ENCODE measurements around the gene C7orf25.

C7orf25 gene

DNA sequence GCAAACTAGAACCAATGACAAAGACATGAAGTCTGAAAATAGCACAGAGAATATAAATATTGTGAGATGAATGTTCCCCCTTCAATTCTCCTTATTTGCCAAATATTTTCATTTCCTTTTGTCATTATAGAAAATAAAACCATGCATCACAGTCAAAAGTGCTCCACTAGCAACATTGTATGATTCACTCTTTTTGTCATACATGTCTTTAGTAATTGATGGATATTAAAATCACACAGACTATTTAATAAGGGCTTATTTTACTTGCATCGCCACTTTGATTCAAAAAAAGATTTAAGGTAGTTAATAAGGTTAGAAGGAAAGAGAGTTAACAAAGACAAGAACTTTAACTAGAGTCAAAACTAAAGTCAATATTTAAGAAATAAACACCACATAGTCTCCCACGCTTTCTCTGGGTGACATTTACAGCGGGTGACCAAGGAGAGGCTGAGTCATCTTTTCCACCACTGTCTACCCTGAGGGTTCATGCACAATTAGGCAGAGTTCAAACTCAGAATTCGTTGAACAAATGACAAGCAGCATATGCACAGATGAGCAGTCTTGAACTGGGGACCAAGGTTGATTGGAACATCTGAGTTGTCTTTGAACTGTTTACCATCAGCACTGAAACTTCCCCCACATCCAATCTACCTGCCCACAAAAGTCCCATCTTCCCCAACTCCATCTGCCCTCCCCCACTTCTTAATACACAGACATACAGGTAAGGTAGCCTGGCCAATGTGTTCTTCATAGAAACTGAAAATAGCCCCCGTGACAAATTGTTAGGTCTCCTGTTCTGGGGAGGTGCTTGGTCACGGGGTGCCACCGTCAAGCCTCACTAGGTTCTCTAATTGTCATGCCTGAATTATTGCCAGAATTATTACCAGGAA, 42.5 kb downstream of the C7orf25 start:
- DNase-seq (ENCODE audit: extremely low read depth, low read depth) = peak; percentile 30
- no peak overlapping the region for H3K4me3 ChIP-seq (replicated peaks; ENCODE audit: low read depth, low read length)
- TF ChIP-seq, protein P1, sequence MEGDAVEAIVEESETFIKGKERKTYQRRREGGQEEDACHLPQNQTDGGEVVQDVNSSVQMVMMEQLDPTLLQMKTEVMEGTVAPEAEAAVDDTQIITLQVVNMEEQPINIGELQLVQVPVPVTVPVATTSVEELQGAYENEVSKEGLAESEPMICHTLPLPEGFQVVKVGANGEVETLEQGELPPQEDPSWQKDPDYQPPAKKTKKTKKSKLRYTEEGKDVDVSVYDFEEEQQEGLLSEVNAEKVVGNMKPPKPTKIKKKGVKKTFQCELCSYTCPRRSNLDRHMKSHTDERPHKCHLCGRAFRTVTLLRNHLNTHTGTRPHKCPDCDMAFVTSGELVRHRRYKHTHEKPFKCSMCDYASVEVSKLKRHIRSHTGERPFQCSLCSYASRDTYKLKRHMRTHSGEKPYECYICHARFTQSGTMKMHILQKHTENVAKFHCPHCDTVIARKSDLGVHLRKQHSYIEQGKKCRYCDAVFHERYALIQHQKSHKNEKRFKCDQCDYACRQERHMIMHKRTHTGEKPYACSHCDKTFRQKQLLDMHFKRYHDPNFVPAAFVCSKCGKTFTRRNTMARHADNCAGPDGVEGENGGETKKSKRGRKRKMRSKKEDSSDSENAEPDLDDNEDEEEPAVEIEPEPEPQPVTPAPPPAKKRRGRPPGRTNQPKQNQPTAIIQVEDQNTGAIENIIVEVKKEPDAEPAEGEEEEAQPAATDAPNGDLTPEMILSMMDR (IDR thresholded peaks at IDR 0.05; ENCODE audit: low read depth, low read length, missing control alignments) = no peak

DNA sequence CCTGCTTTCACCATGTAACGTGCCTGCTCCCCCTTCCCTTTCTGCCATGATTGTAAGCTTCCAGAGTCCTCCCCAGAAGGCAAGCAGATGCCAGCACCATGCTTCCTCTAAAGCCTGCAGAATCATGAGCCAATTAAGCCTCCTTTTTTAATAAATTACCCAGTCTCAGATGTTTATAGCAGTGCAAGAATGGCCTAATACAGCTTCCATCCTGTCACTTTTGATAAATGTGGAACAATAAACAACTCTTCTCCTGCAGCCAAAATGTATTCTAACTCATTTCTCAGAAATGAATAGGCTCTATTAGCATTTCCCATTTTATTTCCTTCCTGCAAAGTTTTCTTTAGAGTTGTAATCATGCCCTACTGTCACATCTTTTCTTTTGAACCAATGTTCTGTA, 43.4 kb downstream of the C7orf25 start:
- DNase-seq (ENCODE audit: extremely low read depth, low read depth) = no peak
- TF ChIP-seq, protein P1 (IDR thresholded peaks at IDR 0.05; ENCODE audit: low read depth, low read length, missing control alignments) = no peak
- no peak overlapping the region for H3K4me3 ChIP-seq (replicated peaks; ENCODE audit: low read depth, low read length)

Data from HFF-Myc (cell line).